ENCODE results near the gene FNDC11. TPM values are rescaled to one million over a fixed set of nuclear protein-coding genes. Genes with fewer than 3 reads are reported as not detected.

Gene FNDC11
- total and polyA plus RNA-seq, 4 donors = 0.93 to 1.1 (median 1.0) TPM

DNA sequence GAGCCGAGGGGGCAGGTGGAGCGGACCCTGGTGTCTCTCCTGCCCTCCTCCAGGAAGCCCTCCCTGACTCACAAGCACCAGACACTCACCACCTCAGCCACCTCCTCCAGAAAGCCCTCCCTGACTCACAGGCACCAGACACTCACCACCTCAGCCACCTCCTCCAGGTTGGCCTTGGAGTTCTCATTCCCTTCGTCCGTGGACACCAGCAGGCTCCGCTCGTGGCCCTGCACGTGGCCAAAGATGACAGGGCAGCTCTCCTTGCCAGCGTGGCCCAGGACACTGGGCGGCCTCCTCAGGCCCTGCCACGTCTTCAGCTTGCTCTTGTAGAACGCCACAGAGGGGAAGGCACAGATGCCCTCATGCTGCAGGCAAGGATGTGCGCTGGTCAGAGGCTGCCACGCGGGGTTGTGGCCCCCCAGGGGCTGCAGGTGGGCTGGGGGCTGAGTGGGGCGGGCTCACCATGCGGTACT lies 6.4 kb downstream of the FNDC11 start:
- 91% methylated on average over 15 of the region's 16 CpGs for WGBS (ENCODE audit: insufficient coverage)
- H3K36me3 ChIP-seq (ENCODE audit: control insufficient read depth, insufficient read depth, low read length) = peaks cover 65% of the 10 kb centered on the region
- no peak overlapping the region for H3K4me3 ChIP-seq (ENCODE audit: low read depth, low read length)
- H3K9me3 ChIP-seq (ENCODE audit: control insufficient read depth, insufficient read depth, low read length) = no peaks in the 10 kb centered on the region
- DNase-seq (ENCODE audit: low read depth in 4 of 6, low spot score in 6 of 6) = no peak
- H3K27me3 ChIP-seq (ENCODE audit: control insufficient read depth, insufficient read depth, low read length) = no peaks in the 10 kb centered on the region
- no peaks in the 10 kb centered on the region for H3K4me1 ChIP-seq (ENCODE audit: control insufficient read depth, insufficient read depth, low read length)
- no peak overlapping the region for H3K27ac ChIP-seq (ENCODE audit: low read depth, low read length)

DNA sequence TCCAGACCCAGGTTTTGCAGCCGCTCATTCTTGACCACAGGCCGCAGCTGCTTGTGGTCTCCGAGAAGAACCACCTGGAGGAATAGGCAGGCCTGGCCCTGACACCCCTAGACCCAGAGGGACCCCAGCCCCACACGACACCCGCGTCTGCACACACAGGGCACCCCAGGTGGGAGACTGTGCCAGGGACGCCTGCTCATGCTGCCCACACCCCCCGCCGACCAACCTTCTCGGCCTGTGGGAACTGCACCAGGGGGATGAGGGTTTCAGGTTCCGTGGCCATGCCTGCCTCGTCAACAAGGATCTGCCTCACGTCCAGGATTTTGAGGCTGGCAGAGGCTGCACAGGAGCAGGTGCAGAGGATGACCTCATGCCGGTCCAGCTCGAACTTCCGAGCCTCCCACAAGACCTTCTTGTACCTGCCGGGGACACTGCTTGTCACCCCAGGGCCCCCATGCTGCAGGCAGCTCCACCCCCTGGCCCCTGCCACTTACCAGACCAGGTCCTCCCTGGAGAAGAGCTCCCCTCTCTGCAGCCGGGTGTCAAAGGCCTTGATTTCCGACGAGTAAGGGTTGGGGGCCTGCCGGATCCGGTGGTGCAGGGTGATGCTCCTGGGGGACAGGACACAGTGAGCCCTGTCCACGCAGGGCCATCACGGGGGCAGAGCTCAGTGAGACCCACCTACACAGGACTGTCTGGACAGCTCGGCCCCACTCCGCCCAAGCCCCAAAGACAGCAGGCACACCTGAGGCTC lies 7.1 kb downstream of the FNDC11 start:
- no peak overlapping the region for H3K4me3 ChIP-seq (ENCODE audit: low read depth, low read length)
- H3K27me3 ChIP-seq (ENCODE audit: control insufficient read depth, insufficient read depth, low read length) = no peaks in the 10 kb centered on the region

DNA sequence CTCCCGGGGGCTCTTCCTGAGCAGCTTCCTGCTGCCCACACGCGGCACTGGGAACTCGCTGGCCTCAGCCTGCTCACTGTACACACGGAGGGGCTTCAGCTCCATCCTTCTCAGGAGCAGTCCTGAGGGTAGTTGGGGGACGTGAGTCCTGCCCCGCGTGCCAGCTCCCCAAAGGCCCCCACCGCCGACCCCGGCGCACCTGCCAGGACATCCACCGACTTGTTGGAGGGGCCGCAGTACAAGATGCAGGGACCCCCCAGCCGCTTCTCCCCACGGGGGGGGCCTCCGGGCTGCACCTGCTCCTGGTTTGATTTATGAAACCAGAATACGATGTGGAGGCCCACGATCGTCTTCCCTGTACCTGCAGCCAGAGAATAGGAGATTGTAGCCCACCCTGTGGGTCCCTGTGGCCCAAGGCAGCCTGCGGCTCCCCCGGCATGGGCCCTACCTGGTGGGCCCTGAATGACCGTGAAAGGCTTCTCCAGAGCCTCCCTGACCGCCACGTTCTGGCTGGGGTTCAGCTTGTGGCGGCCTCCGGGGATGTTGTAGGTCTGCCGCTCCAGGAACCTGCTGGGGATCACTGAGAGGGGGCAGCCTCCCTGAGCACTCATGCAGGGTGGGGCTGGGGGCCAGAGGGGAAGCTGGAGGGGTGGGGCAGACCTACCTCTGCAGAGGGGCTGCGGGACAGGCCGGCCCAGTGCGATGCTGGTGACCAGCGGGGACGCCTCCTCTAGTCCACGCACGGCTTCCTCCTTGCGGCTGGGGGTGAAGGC lies 7.9 kb downstream of the FNDC11 start:
- 90% methylated on average over 33 of the region's 36 CpGs for WGBS (ENCODE audit: insufficient coverage)
- no peak overlapping the region for H3K27ac ChIP-seq (ENCODE audit: low read depth, low read length)
- DNase-seq (ENCODE audit: low read depth in 4 of 6, low spot score in 6 of 6) = no peak
- no peaks in the 10 kb centered on the region for H3K9me3 ChIP-seq (ENCODE audit: control insufficient read depth, insufficient read depth, low read length)
- H3K27me3 ChIP-seq (ENCODE audit: control insufficient read depth, insufficient read depth, low read length) = no peaks in the 10 kb centered on the region
- no peak overlapping the region for H3K4me3 ChIP-seq (ENCODE audit: low read depth, low read length)
- peaks cover 74% of the 10 kb centered on the region for H3K36me3 ChIP-seq (ENCODE audit: control insufficient read depth, insufficient read depth, low read length)
- no peaks in the 10 kb centered on the region for H3K4me1 ChIP-seq (ENCODE audit: control insufficient read depth, insufficient read depth, low read length)

More for the DNA sequence above, 7.1 kb downstream of the FNDC11 start:
- DNase-seq (ENCODE audit: low read depth in 4 of 6, low spot score in 6 of 6) = no peak
- peaks cover 68% of the 10 kb centered on the region for H3K36me3 ChIP-seq (ENCODE audit: control insufficient read depth, insufficient read depth, low read length)
- WGBS (ENCODE audit: insufficient coverage) = 92% methylated on average over 26 of the region's 26 CpGs
- H3K27ac ChIP-seq (ENCODE audit: low read depth, low read length) = no peak overlapping the region
- no peaks in the 10 kb centered on the region for H3K9me3 ChIP-seq (ENCODE audit: control insufficient read depth, insufficient read depth, low read length)
- no peaks in the 10 kb centered on the region for H3K4me1 ChIP-seq (ENCODE audit: control insufficient read depth, insufficient read depth, low read length)

DNA sequence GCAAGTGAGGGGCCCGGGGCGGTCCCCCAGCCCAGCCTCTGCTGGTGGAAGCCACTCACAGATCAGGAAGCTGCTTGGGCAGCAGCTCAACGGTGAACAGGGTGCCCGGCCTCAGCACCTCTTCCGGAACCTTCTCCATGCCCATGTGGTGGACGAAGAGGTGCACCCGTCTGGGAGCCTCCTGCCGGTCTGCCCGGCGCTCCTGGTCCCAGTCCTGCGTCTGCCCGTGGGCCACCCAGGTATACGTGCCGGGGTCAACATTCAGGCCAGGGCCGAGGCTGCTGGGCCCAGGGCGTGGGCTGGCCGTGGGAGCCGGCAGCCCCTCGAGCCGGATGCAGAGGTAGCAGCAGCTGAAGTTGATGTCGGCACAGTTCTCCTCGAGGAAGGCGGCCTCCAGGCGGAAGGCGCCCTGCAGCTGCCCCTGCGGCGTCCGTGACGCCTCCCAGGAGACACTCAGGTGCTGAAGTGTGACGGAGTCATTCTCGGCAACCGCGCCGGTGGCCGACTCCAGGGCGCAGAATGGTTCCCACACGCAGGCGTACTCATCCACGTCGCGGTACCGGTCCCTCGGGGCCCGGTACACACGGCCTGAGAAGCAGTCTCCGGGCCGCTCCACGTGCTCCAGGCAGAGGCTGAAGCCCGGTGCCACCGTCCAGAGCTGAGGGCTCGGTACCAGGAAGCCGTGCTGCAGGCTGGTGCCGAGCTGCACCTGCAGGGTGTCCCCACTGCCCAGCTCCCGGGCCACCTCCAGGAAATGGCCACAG lies 8.7 kb downstream of the FNDC11 start:
- Histone ChIP-seq H3K4me1 (ENCODE audit: control insufficient read depth, insufficient read depth, low read length) (no peaks in the 10 kb centered on the region), H3K4me3 (ENCODE audit: low read depth, low read length) (no peak overlapping the region), H3K27me3 (ENCODE audit: control insufficient read depth, insufficient read depth, low read length) (no peaks in the 10 kb centered on the region), H3K36me3 (ENCODE audit: control insufficient read depth, insufficient read depth, low read length) (peaks cover 75% of the 10 kb centered on the region), H3K9me3 (ENCODE audit: control insufficient read depth, insufficient read depth, low read length) (no peaks in the 10 kb centered on the region), H3K27ac (ENCODE audit: low read depth, low read length) (no peak overlapping the region)
- WGBS (ENCODE audit: insufficient coverage) = 94% methylated on average over 54 of the region's 54 CpGs
- no peak for DNase-seq (ENCODE audit: low read depth in 4 of 6, low spot score in 6 of 6)

DNA sequence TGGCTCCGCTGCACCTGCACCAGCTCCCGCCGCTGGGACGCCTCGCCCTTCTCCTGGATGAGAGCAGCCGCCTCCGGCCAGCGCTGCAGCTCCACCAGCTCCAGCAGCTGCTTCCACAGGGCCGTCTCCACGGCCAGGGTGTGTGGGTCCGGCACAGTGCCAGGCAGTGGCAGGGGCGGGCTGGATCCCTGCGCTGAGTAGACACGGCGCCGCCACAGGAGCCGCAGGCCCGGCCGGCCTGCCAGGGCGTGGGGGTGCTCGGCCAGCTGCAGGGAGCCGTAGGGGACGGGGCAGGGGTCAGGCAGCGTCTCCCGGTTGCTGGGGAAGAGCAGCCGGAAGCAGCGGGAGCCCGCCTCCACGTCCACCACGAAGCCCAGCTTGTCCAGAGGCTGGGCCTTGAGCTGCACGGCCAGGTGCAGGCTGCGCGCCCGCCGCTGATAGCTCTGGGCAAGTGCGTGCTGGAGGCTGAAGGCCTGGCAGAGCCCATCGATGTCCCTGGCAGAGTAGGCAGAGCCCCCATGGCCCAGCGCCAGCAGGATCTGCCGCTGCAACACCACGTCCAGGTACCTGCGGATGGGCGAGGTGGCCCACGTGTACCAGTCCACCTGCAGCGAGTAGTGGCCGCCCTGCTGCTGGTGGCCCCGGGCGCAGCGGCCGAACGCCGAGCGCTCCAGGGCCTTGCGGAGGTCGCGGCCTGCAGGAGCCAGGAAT lies 9.4 kb downstream of the FNDC11 start:
- Histone ChIP-seq H3K9me3 (ENCODE audit: control insufficient read depth, insufficient read depth, low read length) (no peaks in the 10 kb centered on the region), H3K27ac (ENCODE audit: low read depth, low read length) (no peak overlapping the region), H3K4me3 (ENCODE audit: low read depth, low read length) (no peak overlapping the region), H3K36me3 (ENCODE audit: control insufficient read depth, insufficient read depth, low read length) (peaks cover 80% of the 10 kb centered on the region), H3K27me3 (ENCODE audit: control insufficient read depth, insufficient read depth, low read length) (no peaks in the 10 kb centered on the region), H3K4me1 (ENCODE audit: control insufficient read depth, insufficient read depth, low read length) (no peaks in the 10 kb centered on the region)
- WGBS (ENCODE audit: insufficient coverage) = 90% methylated on average over 55 of the region's 55 CpGs
- DNase-seq (ENCODE audit: low read depth in 4 of 6, low spot score in 6 of 6) = no peak

DNA sequence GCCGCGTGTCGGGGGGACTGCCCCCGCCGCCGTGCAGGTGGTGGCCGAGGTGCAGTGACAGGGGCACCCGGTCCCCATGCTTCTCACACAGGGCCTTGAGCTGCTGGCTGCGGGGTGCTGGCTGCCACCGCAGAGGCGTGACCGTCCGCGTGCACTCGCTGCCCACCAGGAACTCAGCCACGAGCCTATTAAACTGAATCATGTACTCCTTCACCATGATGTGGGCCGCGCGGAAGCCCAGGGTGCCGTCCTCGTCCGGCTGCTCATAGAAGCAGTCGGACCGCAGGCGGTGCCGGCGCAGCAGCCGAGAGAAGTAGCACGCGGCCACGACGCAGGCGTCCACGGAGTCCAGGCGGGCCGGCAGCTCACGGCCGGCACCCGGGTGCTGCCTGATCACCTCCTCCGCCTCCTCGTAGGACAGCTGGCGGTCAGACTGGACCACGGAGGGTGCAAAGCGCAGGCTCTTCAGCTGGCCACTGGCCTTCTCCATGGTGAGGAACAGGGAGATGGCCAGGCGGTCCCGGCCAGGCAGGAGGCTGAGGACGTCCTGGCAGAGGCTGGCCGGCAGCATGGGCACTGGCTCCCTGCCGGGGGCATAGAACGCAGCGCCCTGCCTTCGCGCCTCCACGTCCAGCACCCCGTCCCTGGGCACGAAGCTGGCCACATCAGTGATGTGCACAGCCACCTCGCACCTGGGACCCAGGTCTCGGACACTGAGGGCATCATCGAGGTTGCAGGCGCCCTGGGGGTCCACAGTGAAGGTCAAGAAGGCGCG lies 10.3 kb downstream of the FNDC11 start:
- H3K27ac ChIP-seq (ENCODE audit: low read depth, low read length) = no peak overlapping the region
- no peak for DNase-seq (ENCODE audit: low read depth in 4 of 6, low spot score in 6 of 6)
- H3K4me3 ChIP-seq (ENCODE audit: low read depth, low read length) = no peak overlapping the region
- WGBS (ENCODE audit: insufficient coverage) = 92% methylated on average over 62 of the region's 62 CpGs
- peaks cover 1% of the 10 kb centered on the region for H3K4me1 ChIP-seq (ENCODE audit: control insufficient read depth, insufficient read depth, low read length)
- H3K9me3 ChIP-seq (ENCODE audit: control insufficient read depth, insufficient read depth, low read length) = no peaks in the 10 kb centered on the region
- H3K36me3 ChIP-seq (ENCODE audit: control insufficient read depth, insufficient read depth, low read length) = peaks cover 81% of the 10 kb centered on the region
- no peaks in the 10 kb centered on the region for H3K27me3 ChIP-seq (ENCODE audit: control insufficient read depth, insufficient read depth, low read length)

DNA sequence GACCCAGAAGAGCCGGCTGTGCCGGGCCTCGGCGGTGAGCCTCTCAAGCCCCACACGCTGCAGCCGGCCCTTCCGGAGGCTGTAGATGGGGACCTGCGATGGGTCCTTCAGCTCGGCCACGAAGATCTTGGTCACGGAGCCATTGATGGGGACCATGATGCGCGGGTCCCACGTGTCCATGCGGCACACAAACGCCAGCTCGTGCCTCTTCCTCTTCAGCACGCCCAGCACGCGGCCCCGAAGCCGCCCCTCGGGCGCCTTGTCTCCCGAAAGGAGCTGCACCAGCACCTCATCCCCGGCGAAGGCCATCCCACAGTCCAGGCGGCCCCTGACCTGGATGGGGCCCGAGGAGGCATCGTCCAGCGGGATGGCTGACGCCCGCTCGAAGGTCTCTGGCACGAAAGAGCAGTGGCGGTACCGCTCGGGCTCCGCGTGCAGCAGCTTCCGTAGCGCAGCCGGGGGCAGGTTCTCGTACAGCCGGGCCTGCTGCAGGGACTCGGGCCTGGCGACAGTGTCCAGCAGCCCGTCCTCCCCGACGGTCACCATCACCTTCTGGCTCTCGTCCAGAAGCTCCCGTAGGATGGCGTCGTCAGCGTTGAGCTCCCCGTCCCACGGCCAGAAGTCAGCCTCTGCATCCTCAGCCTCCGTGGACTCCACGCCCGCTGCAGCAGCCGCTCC lies 11.2 kb downstream of the FNDC11 start:
- no peak overlapping the region for H3K27ac ChIP-seq (ENCODE audit: low read depth, low read length)
- no peak overlapping the region for H3K4me3 ChIP-seq (ENCODE audit: low read depth, low read length)
- H3K9me3 ChIP-seq (ENCODE audit: control insufficient read depth, insufficient read depth, low read length) = no peaks in the 10 kb centered on the region
- peaks cover 3% of the 10 kb centered on the region for H3K4me1 ChIP-seq (ENCODE audit: control insufficient read depth, insufficient read depth, low read length)
- DNase-seq (ENCODE audit: low read depth in 4 of 6, low spot score in 6 of 6) = no peak
- 96% methylated on average over 61 of the region's 61 CpGs for WGBS (ENCODE audit: insufficient coverage)
- H3K36me3 ChIP-seq (ENCODE audit: control insufficient read depth, insufficient read depth, low read length) = peaks cover 75% of the 10 kb centered on the region
- H3K27me3 ChIP-seq (ENCODE audit: control insufficient read depth, insufficient read depth, low read length) = no peaks in the 10 kb centered on the region

DNA sequence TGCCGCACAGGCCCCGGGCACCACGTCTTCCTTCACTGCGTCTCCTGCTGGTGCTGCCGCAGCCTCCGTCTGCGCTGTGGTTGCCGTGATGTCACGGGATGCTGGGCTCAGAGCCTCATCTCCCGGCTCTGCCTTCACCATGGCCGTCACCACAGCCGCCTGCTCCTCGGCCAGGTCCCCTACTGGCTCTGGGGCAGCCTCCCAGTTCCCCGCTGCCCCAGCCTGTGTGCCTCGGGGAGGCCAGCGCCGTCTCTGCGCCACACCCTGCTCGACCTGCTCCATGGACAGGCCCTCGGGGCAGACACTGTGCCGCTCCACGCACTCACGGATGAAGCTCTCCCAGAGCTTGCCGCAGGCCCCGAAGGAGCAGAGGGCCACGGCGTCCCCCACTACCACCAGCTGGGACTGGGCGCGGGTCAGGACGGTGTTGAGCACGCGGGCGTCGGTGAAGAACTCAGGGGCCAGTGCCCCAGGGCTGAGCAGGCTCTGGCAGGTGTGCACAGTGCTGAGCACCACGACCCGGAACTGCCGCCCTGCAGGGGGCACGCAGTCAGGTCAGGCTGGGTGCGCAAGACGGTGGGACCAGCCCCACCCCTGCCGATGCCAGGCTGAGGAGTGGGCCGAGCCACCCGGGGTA lies 11.9 kb downstream of the FNDC11 start:
- H3K27ac ChIP-seq (ENCODE audit: low read depth, low read length) = no peak overlapping the region
- no peak overlapping the region for H3K4me3 ChIP-seq (ENCODE audit: low read depth, low read length)
- peaks cover 3% of the 10 kb centered on the region for H3K4me1 ChIP-seq (ENCODE audit: control insufficient read depth, insufficient read depth, low read length)
- WGBS (ENCODE audit: insufficient coverage) = 92% methylated on average over 43 of the region's 43 CpGs
- no peaks in the 10 kb centered on the region for H3K27me3 ChIP-seq (ENCODE audit: control insufficient read depth, insufficient read depth, low read length)
- H3K9me3 ChIP-seq (ENCODE audit: control insufficient read depth, insufficient read depth, low read length) = no peaks in the 10 kb centered on the region
- H3K36me3 ChIP-seq (ENCODE audit: control insufficient read depth, insufficient read depth, low read length) = peaks cover 68% of the 10 kb centered on the region
- no peak for DNase-seq (ENCODE audit: low read depth in 4 of 6, low spot score in 6 of 6)
